Liver (tissue), 3 donors: ENCODE data around the gene LDLRAD3.

Source experiments
- ATF3 ChIP-seq: IDR thresholded peaks from 2 replicates; pipeline ENCODE4 v1.6.1; 2016; ENCODE audit warnings: antibody characterized with exemption
- FOXA1 ChIP-seq: IDR thresholded peaks from 2 replicates; pipeline ENCODE4 v1.6.1; 2016; ENCODE audit warnings: antibody characterized with exemption
- GABPA ChIP-seq, 2 donors: IDR thresholded peaks in 1 of 2; conservative IDR thresholded peaks in 1 of 2; 2 replicates each; pipeline ENCODE4 v1.6.1; 2016; ENCODE audit warnings: antibody characterized with exemption in 2 of 2, mild to moderate bottlenecking in 1 of 2, moderate library complexity in 1 of 2
- MAX ChIP-seq: IDR thresholded peaks from 2 replicates; pipeline ENCODE4 v1.6.1; 2016; ENCODE audit warnings: antibody characterized with exemption
- RAD21 ChIP-seq, 2 donors: IDR thresholded peaks; 2 replicates each; pipeline ENCODE4 v1.6.1; 2016; ENCODE audit warnings: antibody characterized with exemption in 2 of 2, mild to moderate bottlenecking in 2 of 2
- REST ChIP-seq: IDR thresholded peaks from 2 replicates; pipeline ENCODE4 v1.6.1; 2016; ENCODE audit warnings: antibody characterized with exemption, mild to moderate bottlenecking
- TAF1 ChIP-seq: conservative IDR thresholded peaks from 2 replicates; pipeline ENCODE4 v1.6.1; 2016; ENCODE audit warnings: antibody characterized with exemption, mild to moderate bottlenecking
- TF ChIP-seq, protein P1 (sequence below): fragments of 150-350 bp; IDR thresholded peaks from 2 replicates; pipeline ENCODE4 v1.5.1; 2017; ENCODE audit warnings: improper control_type of control experiment, low read depth, low read length; ENCODE audit not compliant: missing input control
- TF ChIP-seq, protein P2 (sequence below): IDR thresholded peaks from 2 replicates; pipeline ENCODE4 v1.6.1; 2016; ENCODE audit warnings: antibody characterized with exemption
- donor health status: healthy.
- donor health status: healthy.

GRCh38 chr11:36101466-36101865 is 157.6 kb downstream of the LDLRAD3 start:
- TF ChIP-seq TAF1 = no peak
- TF ChIP-seq, protein P1, sequence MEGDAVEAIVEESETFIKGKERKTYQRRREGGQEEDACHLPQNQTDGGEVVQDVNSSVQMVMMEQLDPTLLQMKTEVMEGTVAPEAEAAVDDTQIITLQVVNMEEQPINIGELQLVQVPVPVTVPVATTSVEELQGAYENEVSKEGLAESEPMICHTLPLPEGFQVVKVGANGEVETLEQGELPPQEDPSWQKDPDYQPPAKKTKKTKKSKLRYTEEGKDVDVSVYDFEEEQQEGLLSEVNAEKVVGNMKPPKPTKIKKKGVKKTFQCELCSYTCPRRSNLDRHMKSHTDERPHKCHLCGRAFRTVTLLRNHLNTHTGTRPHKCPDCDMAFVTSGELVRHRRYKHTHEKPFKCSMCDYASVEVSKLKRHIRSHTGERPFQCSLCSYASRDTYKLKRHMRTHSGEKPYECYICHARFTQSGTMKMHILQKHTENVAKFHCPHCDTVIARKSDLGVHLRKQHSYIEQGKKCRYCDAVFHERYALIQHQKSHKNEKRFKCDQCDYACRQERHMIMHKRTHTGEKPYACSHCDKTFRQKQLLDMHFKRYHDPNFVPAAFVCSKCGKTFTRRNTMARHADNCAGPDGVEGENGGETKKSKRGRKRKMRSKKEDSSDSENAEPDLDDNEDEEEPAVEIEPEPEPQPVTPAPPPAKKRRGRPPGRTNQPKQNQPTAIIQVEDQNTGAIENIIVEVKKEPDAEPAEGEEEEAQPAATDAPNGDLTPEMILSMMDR = no peak
- TF ChIP-seq, protein P2, sequence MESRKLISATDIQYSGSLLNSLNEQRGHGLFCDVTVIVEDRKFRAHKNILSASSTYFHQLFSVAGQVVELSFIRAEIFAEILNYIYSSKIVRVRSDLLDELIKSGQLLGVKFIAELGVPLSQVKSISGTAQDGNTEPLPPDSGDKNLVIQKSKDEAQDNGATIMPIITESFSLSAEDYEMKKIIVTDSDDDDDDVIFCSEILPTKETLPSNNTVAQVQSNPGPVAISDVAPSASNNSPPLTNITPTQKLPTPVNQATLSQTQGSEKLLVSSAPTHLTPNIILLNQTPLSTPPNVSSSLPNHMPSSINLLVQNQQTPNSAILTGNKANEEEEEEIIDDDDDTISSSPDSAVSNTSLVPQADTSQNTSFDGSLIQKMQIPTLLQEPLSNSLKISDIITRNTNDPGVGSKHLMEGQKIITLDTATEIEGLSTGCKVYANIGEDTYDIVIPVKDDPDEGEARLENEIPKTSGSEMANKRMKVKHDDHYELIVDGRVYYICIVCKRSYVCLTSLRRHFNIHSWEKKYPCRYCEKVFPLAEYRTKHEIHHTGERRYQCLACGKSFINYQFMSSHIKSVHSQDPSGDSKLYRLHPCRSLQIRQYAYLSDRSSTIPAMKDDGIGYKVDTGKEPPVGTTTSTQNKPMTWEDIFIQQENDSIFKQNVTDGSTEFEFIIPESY = no peak
- no peak for TF ChIP-seq MAX
- TF ChIP-seq ATF3 = no peak
- TF ChIP-seq RAD21 (IDR thresholded peaks at IDR 0.05) = no peak
- no peak for TF ChIP-seq REST
- no peak for TF ChIP-seq FOXA1
- no peak for TF ChIP-seq GABPA (IDR thresholded peaks at IDR 0.05 in 1 of 2, conservative IDR thresholded peaks at IDR 0.05 in 1 of 2)
